HK-2 (cell line): ENCODE results near the gene CRBN.

Experiments
- DNase-seq: peaks from one replicate; pipeline ENCODE4 v3.0.0-alpha.2; 2018; ENCODE audit not compliant: unreplicated experiment

CRBN gene

GRCh38 chr3:3110749-3111361 is 68.6 kb downstream of the CRBN start:
- DNase-seq = no peak

- DNase-seq = no peak
Measured at GRCh38 chr3:3110299-3110630, 69.2 kb downstream of the CRBN start, which contains the start of gene IL5RA. Gene IL5RA, minus strand, starts transcription at chr3:3110374. Its CDS starts 5,390 bp downstream, at chr3:3104984.

- no peak for DNase-seq
Measured at GRCh38 chr3:3109407-3110298, 69.8 kb downstream of the CRBN start.

GRCh38 chr3:3107858-3108257 is 71.6 kb downstream of the CRBN start:
- DNase-seq = no peak

GRCh38 chr3:3107181-3107580 is 72.3 kb downstream of the CRBN start:
- DNase-seq = no peak

GRCh38 chr3:3105815-3106214 is 73.7 kb downstream of the CRBN start:
- no peak for DNase-seq

GRCh38 chr3:3105246-3105645 is 74.2 kb downstream of the CRBN start:
- DNase-seq = no peak

GRCh38 chr3:3102751-3103150 is 76.7 kb downstream of the CRBN start:
- DNase-seq = no peak

- no peak for DNase-seq
Measured at GRCh38 chr3:3101660-3102458, 77.6 kb downstream of the CRBN start.
